Stimulated activated naive CD4-positive, alpha-beta T cell (primary cell): Measurements from ENCODE around the gene DOCK8.
"Not testable (repeated sequence)": the region's sequence is repeated elsewhere in the genome, so short reads cannot be mapped to it uniquely, and the experiment has no call there.

Experiments used
- DNase-seq, 6 experiments: peaks; one replicate each; lab custom pipeline; 2025; lab: John Stamatoyannopoulos, UW

The DOCK8 gene

DNA sequence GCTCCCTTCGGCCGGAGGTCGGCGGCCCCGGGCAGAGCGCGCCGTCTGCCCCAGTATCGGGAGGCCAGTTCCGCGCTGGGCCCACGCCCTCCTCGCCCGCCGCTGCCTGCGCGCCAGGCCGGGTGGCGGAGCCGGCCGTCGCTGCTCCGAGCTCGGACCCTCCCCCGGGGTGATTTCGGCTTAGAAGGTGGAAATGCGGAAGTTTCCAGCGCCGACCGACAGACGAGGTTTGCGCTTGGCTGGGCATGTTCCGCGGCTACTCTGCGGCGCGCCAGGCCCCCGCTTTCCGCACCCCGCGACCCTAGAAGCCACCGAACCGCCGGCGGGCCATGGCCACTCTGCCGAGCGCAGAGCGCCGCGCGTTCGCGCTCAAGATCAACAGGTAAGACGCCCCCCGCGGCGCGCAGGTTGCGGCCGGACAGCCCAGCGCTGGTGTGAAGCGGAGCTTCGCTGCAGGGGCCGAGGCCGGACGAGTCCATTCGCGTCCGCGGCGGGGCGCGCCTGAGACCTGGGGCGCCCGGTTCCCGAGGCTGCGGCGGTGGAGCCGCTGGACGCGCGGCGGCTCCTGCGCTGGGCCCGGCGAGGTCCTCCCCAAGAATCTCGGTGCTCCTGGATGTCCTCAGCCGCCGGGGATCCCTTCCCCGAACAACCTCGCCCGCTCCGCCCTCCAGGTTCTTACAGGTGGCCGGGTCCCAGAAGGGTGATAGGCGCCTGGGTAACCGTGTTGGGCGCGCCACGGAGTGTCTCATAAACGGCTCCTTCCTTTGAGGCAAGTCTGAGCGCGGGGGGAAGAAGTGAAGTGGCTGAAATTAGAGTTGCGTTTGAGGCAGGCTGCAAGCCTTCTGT lies at the start of gene DOCK8:
DOCK8 (plus strand) TSS at position 218 of the 846 bp plus-strand sequence; CDS start at position 330, 112 bp downstream.
- peak in 4 of 6 experiments; percentile 23 to 52 (median 40) for DNase-seq

DNA sequence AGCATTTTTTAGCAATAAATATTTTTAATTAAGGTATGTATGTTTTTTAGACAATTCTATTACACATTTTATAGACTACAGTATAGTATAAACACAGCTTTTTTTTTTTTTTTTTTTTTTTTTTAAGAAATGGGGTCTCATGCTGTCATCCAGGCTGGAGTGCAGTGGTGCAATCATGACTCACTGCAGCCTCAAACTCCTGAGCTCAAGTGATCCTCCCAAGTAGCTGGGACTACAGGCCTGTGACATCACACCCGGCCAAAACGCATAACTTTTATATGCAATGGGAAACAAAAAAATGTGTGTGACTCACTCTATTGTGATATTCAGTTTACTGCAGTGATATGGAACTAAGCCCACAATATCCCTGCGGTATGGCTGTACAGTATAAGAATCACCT lies 44.9 kb upstream of the DOCK8 start:
- not testable (repeated sequence) for DNase-seq

DNA sequence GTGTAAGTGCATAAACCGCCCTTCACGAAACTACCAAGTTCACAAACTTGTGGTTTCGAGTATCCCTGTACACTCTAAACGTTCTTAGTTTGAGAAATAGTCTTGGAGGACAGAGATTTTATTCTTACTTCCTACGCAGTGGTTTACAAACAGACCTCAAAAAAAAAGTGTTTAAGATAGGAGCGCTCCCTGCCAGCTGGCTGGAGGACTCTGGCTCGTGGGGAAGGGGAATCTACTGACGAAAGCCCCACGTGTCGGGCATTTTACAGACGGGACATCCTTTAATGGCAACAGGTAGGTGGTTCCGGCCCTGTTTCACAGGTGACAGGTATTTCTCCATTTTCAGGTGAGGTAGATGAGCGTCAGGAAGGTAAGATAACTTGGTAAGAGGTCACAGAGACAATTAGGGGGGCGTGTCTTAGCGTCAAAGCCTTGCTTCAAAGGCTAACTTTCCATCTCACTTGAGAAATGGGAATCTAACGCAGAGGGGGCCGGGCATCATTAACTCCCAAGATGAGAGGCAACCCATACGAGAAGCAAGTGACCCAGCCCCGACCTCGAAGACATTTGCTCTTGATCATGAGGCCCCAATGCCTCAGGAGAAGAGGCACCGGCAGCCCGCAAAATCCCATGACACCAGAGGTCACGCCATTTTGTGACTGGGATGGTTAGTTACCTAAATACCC lies 36.4 kb upstream of the DOCK8 start:
- DNase-seq = peak in 3 of 6 experiments; percentile 0 to 3 (median 1)

DNA sequence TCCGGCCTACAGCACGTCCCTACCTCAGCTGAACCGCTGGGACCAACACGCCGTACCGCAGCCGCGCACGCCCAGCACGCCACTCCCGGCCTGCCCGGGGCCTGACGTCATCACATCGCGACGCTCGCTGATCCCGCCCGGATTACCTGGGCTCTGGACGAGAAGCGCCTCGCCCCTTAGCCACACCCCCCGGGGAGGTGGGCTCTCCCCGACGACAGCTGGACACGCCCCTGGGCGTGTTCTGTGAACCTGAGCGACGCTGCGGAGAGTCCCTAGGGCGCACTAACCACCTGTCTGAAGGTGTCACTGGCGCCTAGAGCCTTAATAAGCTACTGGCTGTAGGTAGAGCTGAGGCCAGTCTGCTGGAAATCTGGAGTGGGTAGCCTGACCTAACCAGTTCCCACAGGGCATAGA lies 35.7 kb upstream of the DOCK8 start, which contains the start of gene ZNG1A:
ZNG1A (minus strand) TSS at position 87 of the 414 bp plus-strand sequence. CDS start 87 bp downstream, outside the sequence.
- peak in 4 of 6 experiments; percentile 0 to 85 (median 42) for DNase-seq

DNA sequence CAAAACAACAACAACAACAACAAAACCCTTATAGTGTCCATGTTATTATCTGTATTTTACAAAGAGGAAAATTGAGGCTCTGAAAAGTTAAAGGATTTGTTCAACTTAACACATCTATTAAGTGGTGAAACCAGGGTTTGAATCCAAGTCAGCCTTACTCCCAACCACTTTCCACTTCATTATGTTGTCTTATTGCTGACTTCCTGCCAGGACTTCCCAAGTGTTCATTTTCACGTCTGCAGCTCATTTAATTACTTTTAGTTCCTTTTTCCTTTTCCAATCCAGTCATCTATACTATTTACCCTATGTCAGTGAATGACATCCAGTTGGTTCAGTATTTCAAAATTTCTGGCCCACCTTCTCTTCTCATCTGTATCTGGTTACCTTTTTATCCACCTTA lies 15.1 kb upstream of the DOCK8 start:
- DNase-seq = not testable (repeated sequence)

DNA sequence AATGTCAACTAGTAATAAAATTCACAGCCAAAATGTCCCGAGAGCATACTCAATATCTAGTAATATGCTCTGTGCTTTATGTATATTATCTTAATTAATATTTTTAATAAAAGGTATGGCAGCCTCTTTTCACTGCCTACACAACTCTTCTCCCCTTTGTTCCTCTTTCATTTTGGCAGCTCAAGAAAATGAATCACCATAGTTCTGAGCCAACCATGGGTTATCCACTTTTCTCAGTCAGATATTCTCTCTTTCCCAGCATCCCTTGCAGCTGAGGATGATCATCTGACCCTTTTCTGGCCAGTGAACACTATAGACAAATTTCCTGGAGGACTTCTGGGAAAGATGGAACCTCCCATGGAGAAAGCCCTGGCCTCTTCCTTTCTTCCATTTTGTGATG lies 8.2 kb upstream of the DOCK8 start:
- no peak for DNase-seq

DNA sequence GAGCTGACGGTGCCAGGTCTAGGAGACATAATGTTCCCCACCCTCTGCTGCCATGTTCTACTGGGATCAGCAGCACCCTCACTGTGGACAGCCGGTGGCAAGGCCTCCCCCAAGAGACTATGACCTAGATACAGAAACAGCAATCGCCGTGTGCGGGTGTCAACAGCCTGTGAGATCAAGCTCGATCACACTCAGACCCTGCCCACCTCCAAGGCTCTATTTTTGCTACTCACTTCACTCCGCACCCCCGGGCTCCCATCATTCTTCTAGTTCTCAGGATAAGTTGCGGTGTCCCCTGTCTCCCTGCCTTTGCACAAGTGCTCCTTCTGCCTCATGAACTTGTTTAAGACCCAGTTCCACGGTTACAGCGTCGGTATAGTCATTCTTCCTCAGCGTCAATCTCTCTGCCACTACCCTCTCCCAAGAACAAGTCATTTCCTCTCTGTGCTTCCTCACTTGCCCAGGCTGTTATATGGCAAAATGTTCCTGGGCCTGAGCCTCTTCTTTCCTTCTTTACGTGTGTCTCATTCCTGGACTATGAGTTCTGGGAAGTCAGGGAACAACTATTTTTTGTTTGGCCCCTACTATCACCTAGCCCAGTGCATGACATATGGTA lies 5.4 kb upstream of the DOCK8 start:
- DNase-seq = no peak

DNA sequence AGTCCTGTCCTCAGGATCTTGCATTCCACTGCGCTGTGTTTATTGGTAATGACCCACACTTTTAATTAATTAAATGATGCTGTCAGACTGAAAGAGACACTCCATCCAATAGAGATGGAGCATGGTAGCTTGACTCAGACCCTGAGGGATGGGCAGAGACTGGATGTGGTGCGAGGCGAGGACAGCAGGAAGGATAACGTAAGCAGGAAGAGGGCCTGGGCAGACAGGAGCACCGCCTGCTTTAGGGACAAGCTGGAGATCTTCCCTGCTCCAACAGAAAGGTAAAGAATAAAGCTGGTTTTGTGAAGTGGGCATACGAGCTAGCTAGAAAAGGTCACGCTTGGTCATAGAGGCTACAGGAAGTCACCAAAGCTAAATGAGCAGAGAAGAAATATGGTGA lies 3.6 kb upstream of the DOCK8 start:
- no peak for DNase-seq

DNA sequence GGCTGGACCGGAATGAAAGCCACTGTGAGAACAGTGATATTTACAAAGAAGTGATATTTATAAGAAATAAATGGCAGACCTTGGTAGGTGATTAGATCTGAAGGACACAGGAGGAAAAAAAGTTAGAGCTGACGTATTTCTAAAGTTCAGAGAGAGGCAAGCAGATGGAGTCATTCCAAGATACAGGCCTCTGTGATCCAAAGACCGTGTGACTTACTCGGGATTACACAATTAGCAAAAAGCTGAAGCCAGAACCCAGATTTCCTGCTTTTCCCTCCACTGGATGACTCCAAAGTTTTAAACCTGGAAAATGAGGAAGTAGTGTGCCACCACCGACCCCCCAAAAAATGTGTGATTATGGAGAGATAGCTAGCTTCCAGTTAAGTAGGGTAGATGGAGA lies 3.1 kb upstream of the DOCK8 start:
- DNase-seq = no peak

DNA sequence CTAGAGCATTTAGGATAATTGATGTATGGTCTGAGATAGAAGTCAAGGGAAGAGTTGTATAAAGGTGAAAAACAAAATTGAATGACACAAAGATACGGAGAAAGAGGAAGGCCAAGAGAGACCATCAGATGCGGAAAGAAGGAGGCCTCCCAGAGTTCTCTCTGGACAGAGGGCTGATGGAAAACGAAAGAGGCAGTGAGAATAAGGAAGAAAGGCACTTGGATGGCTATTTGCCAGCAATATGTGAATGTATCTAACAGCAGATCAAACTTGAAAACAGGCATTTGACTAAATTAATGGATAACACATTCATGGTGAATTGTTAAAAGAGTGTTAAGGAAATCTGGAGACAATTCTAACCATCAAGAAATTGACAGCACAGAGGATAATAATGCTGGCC lies 2.4 kb upstream of the DOCK8 start:
- no peak for DNase-seq

DNA sequence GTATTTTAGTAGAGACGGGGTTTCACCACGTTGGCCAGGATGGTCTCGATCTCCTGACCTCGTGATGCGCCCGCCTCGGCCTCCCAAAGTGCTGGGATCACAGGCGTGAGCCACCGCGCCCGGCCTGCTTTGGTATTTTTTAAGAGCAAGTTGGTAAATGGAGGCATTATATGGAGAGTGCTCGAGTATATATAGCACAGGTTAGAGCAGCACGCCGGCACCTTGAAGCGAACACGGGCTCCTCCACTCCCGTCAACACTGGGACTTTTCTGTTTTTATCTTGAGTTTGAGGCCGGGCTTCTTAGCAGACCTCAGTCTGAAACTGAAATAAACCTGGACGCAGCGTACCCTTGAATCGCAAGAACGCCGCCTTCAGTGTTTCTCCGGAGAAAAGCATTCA lies 764 bp upstream of the DOCK8 start:
- DNase-seq = not testable (repeated sequence)

DNA sequence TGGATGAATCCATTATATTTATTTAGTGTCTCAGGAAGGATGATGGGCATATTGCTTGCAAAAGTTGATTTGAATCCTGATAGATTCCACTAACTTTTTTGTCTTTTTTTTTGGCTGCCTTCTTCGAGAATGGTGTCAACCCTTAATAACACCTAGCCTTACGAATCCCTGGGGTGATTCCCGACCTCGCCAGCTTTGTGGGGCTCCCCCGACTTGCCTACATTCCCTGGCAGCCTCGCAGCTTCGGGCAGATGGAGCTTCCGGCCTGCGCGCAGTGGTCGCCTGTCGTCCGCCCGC lies 366 bp upstream of the DOCK8 start:
- DNase-seq = peak in 1 of 6 experiments; percentile 21

DNA sequence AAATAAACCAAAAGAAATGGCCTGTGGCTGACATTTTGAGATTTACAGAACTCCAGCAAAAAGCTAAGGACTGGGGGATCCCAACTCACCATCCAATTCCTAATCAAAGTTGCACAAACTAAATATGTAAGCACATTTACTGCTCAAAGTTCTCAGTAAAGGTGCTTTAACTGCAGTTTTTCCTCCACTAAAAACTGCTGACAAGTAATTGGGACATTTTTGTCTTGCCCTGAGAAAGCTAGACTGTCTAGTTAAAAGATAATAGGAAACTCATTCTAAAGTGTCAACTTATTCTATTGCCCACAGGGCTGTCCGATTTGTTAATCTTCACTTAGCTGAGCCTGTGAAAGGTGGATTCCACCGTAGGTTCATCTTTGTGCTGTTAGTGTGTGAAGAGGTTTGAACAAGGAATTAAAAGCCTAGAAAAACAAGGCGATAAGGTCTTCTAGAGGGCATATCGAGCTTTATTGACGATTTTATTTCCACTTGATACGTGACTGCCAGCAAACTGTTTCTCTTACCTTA lies 1.0 kb downstream of the DOCK8 start:
- no peak for DNase-seq

DNA sequence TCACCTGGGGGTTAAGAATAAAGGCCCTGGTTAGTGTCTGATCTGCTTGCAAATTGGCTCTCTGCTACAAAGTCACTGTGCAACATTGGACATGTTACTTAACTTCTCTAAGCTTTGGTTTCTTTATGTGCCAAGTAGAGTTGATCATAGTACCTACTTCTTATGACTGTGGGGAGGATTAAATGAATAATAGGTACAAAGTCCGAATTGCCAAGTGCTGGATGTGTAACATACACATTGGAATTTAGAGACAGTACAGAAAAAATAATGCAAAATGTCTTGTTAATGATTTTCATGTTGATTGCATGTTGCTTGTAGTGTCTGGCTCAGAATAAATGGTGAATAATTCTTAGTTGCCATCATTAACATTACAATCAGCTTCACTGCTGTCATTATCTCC lies 2.2 kb downstream of the DOCK8 start:
- no peak for DNase-seq

DNA sequence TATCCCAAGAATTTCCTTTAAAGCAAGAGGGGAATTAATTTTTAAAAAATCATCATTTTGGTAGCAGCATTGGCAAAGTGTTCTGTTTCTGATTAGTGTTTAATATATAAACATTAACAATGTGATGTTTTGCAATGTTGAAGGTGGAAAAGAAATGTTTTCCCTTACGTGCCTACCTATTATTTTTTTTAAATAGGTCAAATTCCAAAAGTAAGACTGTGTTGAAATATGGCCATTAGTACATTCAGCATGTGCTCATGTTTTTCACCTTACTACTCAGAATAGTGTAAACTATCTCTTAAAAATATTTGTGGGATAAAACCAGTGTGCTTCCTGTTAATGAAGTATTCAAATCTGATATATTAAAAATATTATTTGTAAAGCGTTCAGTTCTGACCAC lies 3.3 kb downstream of the DOCK8 start:
- DNase-seq = no peak

DNA sequence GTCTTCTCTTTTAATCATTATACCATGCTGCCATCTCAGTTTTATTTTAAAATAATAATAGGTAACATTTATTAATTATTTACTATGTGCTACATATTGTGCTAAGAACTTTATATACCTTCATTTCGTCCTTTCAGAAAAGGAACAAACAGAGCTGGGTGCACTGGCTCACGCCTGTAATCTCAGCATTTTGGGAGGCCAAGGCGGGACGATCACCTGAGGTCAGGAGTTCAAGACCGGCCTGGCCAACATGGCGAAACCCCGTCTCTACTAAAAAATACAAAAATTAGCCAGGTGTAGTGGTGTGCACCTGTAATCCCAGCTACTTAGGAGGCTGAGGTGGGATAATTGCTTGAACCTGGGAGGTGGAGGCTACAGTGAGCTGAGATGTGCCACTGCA lies 4.4 kb downstream of the DOCK8 start:
- DNase-seq = not testable (repeated sequence)

DNA sequence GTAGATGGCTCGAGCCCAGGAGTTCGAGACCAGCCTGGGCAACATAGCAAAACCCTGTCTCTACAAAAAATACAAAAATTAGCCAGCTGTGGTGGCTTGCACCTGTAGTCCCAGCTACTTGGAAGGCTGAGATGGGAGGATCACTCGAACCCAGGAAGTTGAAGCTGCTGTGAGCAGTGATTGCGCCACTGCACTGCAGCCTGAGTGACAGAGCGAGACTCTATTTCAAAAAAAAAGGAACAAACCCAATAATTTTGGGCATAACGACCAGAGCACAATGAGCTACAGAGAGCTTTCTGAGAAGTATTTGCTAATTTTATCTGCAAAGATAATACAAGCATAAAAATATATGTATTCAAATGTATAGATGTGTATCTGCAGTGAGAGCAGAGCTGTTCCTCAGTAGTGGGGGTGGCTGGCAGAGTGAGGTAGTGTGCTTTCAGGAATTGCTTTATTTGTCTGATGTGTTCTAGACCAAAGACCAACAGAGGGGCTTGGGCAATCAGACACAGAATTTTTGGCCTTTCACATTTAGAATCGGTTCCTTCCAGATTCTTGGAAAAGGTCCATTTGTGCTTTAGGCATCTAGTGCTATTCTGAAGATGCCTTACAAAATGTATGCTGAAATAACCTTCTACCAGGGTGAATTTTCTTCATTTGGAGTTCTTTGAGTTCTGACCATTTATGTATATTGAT lies 5.2 kb downstream of the DOCK8 start:
- no peak for DNase-seq

DNA sequence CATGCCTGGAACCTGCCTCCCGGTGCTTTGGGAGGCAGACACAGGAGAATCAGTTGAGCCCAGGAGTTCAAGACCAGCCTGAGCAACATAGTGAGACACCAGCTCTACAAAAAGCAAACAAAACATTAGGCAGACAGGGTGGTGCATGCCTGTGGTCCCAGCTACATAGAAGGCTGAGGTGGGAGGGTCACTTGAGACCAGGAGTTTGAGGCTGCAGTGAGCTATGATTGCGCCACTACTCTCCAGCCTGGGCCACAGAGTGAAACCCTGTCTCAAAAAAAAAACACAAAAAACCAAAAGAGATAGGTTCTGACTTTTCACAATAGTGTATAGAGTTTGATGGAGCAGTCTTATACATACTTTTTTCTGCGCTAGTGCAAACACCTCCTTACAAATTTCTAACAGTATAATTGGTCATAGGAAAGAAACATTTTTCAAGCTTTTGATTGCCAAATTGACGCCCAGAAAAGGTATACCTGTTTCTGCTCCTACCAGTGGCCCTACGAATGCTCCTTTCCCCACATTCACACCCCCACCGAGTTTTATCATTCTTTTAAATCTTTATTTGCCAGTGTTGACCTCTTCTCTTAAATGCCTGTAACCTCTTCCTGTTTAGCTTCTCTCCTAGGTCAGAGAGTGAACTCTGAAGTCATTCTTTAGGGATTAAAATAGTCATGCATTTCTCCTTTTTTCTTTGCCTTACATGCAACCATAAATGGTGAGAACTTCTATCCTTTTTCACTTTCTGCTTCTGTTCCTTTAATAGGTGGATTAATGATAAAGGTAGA lies 7.5 kb downstream of the DOCK8 start:
- no peak for DNase-seq

DNA sequence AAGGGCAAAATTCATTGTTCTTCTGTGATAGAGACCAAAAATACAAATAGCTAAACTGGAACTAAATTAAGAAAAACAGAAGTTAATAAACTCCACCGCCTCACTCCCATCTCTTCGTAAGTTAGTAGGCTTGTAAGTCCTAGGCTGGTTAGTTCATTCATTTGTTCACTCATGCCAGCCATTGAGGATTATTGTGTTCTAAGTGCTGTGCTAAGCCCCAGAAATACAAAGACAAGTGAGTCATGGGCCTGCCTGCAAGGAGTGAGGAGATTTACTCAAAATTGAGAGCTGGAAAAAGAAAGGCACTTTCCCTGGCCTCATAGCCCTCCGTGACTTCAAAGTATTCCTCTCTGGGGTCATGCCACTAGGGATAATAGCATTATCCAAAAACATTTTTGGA lies 8.5 kb downstream of the DOCK8 start:
- no peak for DNase-seq

DNA sequence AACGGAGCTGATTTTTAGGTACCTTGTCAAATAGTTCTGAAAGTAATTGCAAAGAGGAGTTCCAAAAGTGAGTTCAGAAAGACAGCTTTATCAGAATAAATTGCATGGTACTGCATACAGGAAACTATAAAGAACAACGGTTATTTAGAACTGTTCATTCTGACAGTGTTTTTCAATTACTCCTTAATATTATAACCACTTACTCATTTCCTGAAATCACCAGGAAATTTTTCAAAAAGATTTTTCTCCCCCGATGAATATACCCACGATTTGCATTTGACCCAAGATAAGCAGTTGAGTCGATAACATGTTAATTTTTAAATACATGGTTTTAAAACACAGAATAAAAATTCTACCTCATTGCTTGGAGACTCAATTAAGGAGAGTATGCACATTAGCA lies 9.4 kb downstream of the DOCK8 start:
- DNase-seq = no peak
